ENCODE measurements around the gene NEB.
"Not testable (repeated sequence)": the region's sequence is repeated elsewhere in the genome, so short reads cannot be mapped to it uniquely, and the experiment has no call there.

Gene NEB

DNA sequence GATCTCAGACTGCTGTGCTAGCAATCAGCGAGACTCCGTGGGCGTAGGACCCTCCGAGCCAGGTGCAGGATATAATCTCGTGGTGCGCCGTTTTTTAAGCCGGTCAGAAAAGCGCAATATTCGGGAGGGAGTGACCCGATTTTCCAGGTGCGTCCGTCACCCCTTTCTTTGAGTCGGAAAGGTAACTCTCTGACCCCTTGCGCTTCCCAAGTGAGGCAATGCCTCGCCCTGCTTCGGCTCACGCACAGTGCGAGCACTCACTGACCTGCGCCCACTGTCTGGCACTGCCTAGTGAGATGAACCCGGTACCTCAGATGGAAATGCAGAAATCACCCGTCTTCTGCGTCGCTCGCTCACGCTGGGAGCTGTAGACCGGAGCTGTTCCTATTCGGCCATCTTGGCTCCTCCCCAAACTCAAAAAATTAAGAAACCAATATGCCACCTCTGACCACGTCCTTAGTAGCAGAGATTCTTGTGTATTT lies 29.8 kb downstream of the NEB start:
- in situ Hi-C loops (cut with HindIII; ENCODE audit: low sequenced_read_pairs): not testable (repeated sequence)

DNA sequence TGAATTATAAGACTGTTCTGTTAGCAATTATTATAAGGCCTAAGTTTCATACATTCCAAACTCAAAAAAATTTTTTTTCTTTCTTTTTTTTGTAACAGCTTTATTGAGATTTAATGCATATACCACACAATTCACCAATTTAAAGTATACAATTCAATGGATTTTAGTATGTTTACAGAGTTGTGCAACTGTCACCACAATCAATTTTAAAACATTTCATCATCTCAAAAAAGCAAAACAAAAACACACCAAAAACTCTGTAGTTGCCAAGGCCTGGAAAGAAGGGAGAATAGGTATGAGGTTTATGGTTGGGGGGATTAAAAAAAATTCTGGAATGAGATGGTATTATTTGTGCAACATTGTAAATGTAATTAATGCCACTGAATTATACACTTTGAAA lies 36.1 kb downstream of the NEB start:
- in situ Hi-C loops (cut with HindIII; ENCODE audit: low sequenced_read_pairs): not testable (repeated sequence)

DNA sequence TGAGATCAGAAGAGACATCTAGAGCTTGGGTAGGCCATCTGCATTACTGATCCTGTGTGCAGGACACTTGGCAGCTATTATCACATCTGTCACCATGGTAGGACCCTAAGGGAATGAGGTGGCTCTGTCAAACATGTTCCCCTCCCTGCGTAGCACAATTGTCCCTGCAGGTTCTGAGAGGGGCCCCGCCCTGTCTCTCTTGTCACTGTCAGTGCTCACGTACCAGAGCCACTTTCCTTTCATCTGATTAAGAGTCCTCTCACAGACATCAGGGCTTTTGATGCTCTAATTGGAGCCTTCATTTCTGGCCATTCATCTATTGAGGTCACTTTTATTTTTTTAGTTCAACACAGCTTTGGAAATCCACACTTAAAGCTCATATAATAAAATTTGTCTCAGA lies 38.5 kb downstream of the NEB start:
- in situ Hi-C loops (cut with HindIII; ENCODE audit: low sequenced_read_pairs): no loop called here

DNA sequence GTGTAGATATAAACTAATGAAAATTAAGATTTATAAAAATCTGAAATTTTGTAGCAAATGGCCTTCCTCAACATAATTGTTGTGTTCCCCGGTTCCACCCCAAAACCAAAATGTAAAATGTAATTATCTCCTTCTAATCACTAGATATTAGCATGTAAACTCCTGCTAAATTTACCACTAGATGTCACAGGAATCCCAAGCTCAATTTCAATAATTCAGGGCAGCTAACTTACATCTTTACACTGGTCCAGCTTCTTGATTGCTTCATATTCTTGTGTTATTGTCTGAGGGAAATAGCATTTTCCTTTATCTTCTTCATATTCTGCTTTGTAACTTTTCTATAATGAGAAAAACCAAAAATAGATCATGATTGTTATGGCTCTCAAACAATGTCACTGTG lies 42.6 kb downstream of the NEB start:
- in situ Hi-C loops (cut with HindIII; ENCODE audit: low sequenced_read_pairs): no loop called here

DNA sequence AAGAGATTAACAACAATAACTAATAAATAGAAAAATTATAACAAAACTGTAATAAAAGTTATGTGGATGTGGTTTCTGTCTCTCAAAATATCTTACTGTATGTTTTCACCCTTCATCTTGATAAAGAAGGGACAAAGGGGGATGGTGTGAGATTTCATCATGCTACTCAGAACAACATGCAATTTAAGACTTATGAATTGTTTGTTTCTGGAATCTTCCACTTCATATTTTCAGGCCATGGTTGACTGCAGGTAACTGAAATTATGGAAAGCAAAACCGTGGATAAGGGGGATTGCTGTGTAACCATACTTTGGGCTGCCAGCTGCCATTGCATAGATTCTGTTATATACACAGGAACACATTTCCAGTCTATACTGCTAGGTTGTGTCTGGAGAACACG lies 45.6 kb downstream of the NEB start:
- in situ Hi-C loops (cut with HindIII; ENCODE audit: low sequenced_read_pairs): no loop called here

DNA sequence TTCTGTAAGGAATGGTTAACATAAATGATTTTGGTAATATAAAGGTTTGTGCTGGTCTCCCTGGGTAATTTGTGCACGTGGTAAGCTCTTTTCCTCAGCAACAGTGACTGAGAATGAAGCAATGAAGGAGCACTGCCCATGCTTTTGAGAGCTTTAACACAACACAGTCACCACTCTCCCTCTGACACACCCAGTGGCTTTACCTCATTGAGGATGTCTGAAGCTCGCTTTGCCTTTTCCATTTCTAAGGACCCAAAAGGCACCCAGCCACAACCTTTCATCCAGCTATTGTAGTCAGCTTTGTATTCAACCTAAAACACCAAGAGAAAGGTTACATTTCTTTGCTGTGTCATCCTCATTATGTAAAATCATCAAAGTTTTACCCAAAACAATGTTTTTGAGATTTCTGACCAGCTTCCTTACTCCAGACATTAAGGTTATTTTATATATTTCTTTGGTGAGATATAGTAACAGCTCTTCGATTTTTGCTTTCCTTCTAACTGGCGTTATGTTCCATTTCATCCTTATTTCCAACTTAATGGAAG lies 51.7 kb downstream of the NEB start:
- in situ Hi-C loops (cut with HindIII; ENCODE audit: low sequenced_read_pairs): no loop called here

DNA sequence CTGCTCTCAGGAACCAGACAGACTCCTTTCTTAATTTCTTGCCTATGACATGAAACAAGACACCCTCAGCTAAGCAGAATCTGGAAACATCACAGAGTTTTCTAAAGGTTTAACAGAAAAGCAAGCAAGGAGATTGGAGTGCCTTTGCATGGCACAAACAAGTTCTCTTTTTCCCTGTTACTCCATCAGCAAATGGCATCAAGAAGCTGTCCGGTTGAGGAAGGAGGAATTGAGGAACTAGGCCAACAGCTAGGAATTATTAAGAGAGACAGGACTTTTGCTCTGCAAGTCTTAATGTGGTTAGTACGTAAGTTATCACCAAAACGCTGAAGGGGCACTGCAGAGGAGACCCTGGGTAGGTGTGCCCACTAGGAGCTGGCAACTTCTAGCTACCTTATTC lies 53.2 kb downstream of the NEB start:
- in situ Hi-C loops (cut with HindIII; ENCODE audit: low sequenced_read_pairs): no loop called here

DNA sequence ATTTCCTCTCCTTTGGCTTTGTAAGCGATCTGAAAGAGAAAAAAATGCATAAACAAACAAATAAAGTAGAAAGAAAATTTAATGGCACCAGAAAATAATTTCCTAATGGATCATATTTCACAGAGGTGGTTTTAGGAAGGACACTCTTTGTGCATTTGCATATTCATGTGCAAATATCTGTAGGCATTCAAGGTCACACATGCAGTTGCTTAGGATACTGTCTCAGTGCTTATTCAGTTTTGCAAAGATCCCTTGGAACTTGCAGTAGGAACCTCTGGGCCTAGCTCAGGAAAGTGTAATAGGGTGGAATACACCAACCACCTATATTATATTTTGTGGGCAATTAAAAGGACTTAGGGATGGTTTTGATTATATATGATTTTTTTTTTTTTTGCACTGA lies 54.3 kb downstream of the NEB start:
- in situ Hi-C loops (cut with HindIII; ENCODE audit: low sequenced_read_pairs): no loop called here

DNA sequence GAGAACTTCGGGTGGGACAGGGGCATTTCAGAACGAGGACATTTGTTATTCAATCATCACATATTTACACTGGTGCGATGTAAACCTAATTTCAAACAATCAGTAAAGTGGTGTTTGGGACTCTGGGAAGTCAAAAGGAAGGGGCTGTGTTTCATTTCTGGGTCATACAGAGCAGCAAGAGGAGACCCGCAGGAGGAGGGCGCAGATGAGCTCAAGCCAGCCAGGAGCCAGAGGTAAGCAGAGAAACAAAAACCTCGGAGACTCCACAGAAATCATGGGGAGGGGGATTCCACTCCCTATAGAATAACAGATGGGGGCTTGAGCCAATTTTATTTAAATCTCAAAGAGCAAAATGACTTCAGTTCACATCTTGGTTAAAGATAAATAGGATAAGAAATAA lies 55.4 kb downstream of the NEB start:
- in situ Hi-C loops (cut with HindIII; ENCODE audit: low sequenced_read_pairs): no loop called here

DNA sequence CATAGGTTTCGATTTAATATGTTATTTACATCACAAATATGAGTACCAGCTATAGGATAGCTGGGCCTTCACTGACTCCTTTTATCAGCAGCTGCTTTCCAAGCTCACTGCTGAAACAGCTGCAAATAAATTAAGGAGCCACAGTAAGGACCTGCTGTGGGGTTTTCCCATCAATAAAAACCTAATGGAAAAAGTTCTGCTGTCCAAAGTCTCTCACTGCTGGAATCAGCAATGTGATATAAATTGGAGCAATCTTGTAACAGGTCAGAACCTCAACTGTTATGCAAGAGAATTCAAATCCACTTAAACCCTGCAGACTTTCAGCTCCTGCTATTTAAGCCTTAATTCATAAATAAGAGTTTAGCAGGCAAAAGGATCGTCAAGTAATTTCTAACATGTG lies 61.3 kb downstream of the NEB start:
- in situ Hi-C loops (cut with HindIII; ENCODE audit: low sequenced_read_pairs): no loop called here

DNA sequence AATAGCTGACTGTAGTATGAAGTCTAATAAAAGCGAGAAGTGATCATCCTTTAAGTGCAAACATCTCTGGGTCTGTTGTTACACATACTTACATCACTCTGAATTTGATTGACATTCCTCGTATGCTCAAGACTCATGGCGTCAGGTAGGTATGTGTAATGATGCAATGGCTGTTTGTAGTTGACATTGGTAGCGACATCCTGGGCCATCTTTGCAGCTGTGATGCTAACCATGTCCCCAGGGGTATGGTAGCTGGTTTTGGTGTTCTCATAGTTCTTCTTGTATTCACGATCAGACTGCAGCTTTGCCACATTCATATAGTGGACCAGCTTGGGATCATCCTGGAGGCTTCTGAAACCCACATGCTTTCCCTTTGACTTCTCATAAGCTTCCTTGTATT lies 62.0 kb downstream of the NEB start:
- in situ Hi-C loops (cut with HindIII; ENCODE audit: low sequenced_read_pairs): no loop called here

DNA sequence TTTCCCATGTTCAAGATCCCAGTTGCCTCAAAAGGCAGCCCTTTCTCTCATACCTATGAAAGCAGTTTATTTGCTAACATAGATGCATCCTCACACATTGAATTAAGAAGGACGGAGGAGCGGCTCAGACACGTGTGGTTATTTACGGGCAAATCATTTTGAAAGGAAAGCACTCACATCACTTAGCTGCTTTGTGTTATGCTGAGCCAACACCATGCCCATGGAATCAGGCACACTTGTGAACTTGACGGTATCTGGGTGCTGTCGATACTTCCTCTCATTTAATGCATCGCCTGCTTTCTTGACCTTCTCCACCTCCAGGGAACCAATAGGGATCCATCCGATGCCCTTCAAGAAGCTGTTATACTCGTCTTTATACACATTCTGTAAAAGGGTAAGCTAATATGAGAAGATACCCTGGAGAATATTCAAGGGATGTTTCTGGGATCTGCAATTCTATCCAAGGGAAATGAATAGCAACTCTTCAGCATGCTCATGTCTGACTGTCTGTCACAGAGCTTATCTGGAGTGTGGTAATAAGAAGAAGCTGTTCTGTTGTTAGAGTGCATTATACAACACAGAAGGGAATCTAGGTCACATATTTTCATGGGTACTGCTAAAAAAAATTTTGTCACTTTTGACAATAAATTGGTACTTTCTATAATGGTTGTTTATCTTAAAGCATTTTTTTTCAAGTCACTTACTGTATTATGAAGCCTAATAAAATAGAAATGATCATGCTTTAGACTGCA lies 63.3 kb downstream of the NEB start:
- in situ Hi-C loops (cut with HindIII; ENCODE audit: low sequenced_read_pairs): no loop called here

DNA sequence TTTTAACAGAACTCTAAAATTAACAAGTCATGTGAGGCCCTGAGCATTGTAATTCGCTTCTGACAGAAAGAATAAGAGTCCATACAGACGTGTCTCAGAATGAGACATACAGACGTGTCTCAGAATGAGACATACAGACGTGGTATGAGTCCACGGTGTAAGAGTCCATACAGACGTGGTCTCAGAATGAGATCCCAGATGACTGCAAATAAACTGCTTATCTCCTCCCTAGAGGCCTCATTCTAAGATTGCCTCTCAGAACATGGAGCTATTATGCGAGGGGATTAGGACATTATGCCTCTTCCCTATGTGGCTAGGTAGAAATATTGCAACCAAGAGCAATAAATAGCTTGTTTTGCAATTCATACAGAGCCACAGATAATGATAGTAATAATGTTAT lies 63.9 kb downstream of the NEB start:
- in situ Hi-C loops (cut with HindIII; ENCODE audit: low sequenced_read_pairs): no loop called here

DNA sequence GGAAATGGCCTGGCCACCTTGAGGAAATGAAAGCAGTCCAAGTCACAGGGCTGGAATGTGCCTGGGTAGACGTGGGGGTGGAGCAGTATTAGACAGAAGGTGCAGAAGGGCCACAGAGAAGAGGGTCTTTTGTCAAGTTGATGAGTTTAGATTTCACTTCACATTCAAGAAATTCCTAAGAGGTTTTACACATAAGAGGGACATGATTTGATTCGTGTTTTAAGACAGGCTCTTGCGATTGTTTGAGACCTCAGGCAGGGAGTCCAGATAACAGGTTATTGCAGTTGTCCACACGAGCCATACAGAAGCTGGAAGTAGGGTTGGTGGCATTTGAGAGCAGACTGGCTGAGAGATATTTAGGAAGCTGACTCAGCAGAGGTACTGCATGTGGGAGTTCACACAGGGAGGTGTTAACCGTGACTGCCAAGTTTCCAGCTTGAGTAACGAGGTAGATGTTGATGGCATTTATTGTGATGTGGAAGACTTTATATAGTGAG lies 64.6 kb downstream of the NEB start:
- in situ Hi-C loops (cut with HindIII; ENCODE audit: low sequenced_read_pairs): no loop called here

DNA sequence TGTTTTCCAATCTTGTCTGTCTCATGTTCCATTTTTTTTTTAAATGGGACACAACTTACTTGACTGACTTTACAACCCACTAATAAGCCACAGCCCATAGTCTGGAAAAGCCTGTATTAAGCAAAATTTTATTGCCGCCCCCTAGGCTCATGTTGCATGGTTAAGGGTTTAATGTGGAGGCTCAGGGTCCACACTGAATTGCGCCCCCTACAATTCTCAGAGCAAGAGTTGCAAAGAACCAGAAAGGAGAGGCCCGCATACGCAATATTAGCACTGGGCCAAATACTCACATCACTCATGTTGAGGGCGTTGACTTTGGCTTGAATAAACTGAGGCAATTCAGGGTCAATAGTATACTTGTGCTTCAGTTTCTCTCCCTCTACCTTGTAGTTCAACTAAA lies 65.5 kb downstream of the NEB start:
- in situ Hi-C loops (cut with HindIII; ENCODE audit: low sequenced_read_pairs): no loop called here

DNA sequence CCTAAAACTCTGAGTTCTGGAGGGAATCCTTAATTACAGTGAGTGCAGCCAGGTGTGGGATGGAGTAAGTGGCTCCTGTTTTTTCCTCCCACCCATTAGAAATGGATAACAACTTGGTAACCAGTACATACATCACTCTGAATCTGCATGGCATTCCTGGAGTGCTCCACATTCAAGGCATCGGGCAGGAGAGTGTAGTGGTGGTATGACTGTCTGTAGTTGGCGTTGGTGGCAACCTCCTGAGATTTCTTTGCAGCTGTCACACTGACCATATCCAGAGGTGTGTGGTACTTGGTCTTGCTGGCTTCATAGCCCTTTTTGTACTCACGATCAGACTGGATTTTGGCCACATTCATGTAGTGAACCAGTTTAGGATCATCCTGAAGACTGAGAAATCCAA lies 68.3 kb downstream of the NEB start:
- in situ Hi-C loops (cut with HindIII; ENCODE audit: low sequenced_read_pairs): no loop called here

DNA sequence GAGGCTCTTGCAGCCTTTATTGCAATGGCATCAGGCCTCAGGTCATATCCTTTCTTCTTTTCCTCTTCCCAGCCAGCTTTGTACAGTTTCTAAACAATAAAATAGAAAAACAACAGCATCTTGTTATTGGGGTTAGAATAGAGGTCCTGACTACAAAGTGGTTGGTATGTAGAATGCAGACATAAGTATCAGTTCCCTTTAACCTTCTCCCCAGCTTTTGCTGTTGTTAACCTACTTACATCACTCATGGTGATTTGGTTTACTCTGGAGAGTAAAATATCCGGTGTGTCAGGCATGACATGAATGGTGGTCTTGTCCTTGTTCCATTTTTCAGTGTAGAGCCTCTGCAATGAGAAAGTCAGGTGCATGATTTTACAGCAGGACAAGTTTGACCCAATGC lies 69.8 kb downstream of the NEB start:
- in situ Hi-C loops (cut with HindIII; ENCODE audit: low sequenced_read_pairs): no loop called here

DNA sequence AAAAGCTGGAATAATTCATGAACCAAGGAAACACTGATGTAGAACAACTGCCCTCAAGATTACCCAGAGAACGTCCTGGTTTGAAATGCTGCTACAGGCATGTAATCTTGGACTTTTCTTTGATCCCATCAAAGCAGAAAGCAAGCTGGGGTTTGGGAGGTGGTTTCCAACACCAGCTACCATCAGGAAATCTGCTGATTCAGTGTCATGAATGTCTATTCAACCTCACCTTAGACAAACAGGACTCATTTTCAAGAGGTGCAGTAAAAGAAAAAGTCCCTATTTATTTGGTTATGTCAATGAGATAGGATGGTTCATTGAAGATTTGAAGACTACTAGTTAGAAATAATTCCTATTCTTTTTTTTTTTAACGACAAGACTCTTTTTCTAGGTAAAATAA lies 72.7 kb downstream of the NEB start:
- in situ Hi-C loops (cut with HindIII; ENCODE audit: low sequenced_read_pairs): no loop called here

DNA sequence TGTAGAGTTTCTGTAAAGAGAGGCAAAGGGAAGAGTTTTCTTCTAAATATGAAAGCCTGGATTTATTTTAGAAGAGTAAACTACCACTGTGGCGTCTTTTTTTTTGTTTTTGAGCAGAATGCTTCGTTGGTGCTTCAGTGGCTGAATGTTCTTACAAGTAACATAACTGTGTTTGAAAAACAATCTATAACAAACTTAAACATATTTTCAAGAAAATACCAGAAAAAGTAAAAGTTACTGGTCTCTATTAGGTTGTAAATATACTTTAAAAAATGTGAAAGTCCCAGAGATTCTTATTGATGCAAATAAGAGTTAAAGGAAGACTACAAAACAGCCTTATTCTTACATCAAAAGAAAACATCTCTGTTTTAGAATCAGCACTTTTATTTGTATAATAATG lies 76.2 kb downstream of the NEB start:
- in situ Hi-C loops (cut with HindIII; ENCODE audit: low sequenced_read_pairs): no loop called here

DNA sequence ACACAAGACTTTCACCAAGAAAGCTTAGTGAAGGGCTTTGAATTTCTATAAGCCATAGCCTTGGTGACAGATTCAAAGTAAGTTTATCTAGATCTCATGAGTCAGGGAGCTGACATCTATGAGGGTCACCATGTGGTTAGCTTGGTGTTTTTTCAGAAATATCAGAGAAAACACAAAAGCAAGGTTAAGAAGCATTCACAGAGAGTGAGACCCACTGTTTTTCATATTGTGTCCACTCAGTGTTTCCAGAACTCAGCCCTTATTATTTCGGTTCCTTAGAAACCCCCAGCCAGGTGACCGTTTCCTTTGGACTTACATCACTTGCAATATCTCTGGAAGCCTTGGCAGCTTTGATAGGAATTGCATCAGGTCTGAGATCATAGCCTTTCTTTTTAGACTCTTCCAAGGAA lies 76.6 kb downstream of the NEB start:
- in situ Hi-C loops (cut with HindIII; ENCODE audit: low sequenced_read_pairs): no loop called here

DNA sequence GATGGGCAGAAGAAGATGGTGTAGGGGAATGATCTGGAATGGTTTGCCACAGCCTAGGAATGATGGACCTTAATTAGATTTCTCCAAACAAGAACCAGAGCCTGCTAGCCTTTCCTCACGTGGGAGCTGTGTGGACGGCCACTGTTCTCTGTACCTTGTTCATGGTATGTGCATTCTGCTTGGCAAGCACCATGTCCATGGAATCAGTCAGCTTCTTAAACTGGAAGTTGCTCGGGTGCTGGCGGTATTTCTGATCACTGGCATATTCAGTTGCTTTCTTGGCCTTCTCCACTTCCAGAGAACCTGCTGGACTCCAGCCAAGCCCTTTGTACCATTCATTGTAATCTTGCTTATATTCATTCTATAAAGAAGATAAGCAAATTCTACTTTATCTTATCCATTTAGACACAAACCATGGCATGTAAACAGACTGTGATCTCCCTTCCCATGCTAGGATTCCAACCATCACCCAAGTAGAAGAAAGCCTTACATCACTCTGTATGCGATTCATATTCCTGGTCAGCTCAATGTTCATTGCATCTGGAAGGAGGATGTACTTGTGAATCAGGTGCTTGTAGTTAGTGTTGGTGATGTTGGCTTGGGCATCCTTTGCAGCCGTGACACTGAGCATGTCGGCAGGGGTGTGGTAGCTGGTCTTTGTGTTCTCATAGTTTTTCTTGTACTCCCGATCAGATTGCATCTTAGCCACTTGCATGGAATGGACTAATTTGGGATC lies 78.4 kb downstream of the NEB start:
- in situ Hi-C loops (cut with HindIII; ENCODE audit: low sequenced_read_pairs): no loop called here

DNA sequence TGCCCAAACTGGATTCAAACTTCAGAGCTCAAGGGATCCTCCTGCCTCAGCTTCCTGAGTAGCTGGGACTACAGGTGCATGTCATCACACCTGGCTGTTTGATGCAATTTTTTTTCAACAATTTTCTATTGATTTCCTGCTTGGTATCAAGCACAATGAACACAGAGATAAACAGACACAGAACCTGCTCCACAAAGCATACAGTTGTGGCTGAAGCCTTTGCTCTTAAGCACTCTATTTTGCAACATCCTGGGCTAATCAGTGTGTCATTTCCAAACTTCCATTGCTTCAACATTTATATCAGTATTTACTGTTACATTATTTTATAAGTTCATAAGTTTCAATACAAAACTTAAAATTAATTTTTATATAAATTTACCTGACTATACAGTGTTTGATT lies 79.4 kb downstream of the NEB start:
- in situ Hi-C loops (cut with HindIII; ENCODE audit: low sequenced_read_pairs): no loop called here

Data from endothelial cell of hepatic sinusoid (primary cell).